ENCODE measurements around the gene CDC42BPA.
A peak's percentile ranks its signal among the peaks of the same experiment; 100 is the strongest.

- peak; percentile 16; the same call in 1 of the 2 replicates for TF ChIP-seq CTCF (IDR thresholded peaks at IDR 0.05)
- TF ChIP-seq TAF1 (IDR thresholded peaks at IDR 0.05; ENCODE audit: borderline replicate concordance, low read depth, low read length), result no peak
Observed at GRCh38 chr1:227257964-227258363, 60.3 kb downstream of the CDC42BPA start.
